ENCODE results near the gene AFMID. TPM values are rescaled to one million over a fixed set of nuclear protein-coding genes. Genes with fewer than 3 reads are reported as not detected.

AFMID gene
- total RNA-seq, 1 experiment from 2014 or later, result 45.1 TPM

DNA sequence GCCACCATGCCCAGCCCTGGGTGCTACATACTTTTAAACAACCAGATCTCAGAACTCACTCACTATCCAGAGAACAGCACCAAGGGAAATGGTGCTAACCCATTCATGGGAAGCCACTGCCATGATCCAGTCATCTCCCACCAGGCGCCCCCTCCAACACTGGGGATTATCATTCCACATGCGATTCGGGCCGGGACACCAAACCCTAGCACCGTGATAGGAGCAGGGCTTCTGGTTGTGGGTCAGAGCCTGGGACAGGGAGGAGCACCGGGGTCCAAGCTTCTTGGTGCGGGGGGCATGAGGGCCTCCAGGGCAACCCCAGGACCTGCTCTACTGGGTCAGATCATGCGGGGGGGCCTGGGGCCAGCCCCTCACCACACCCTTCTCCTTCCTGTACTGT, 48.7 kb downstream of the AFMID start:
- ChIA-PET POLR2A (no interaction called here), CTCF (interaction anchor here (0.9 to 3.4 kb wide), 2 partner anchors 11 to 15 kb away, joined by 4 to 23 read pairs; no protein-coding TSS in a partner anchor)
- H3K4me1 Mint-ChIP-seq, result peaks cover under 1% of the 10 kb centered on the region; the same call in 1 of the 2 replicates
- H3K27ac Mint-ChIP-seq, result no peak overlapping the region
- DNase-seq (ENCODE audit: low spot score), result no peak
- ATAC-seq, result no peak
- H3K4me3 Mint-ChIP-seq, result no peak overlapping the region
- H3K27me3 Mint-ChIP-seq (ENCODE audit: low read depth), result peaks cover 21% of the 10 kb centered on the region
- no peaks in the 10 kb centered on the region for H3K9me3 Mint-ChIP-seq
- no peaks in the 10 kb centered on the region for H3K36me3 Mint-ChIP-seq
- TF ChIP-seq ZNF423 (CRISPR knock-in tag; IDR thresholded peaks at IDR 0.05) (no peak), ZNF317 (CRISPR knock-in tag; IDR thresholded peaks at IDR 0.05; ENCODE audit: borderline replicate concordance, low read depth) (no peak), CREB1 (CRISPR knock-in tag; IDR thresholded peaks at IDR 0.05) (no peak), FOXP4 (CRISPR knock-in tag; IDR thresholded peaks at IDR 0.05) (no peak), SMAD4 (CRISPR knock-in tag; IDR thresholded peaks at IDR 0.05) (no peak)

DNA sequence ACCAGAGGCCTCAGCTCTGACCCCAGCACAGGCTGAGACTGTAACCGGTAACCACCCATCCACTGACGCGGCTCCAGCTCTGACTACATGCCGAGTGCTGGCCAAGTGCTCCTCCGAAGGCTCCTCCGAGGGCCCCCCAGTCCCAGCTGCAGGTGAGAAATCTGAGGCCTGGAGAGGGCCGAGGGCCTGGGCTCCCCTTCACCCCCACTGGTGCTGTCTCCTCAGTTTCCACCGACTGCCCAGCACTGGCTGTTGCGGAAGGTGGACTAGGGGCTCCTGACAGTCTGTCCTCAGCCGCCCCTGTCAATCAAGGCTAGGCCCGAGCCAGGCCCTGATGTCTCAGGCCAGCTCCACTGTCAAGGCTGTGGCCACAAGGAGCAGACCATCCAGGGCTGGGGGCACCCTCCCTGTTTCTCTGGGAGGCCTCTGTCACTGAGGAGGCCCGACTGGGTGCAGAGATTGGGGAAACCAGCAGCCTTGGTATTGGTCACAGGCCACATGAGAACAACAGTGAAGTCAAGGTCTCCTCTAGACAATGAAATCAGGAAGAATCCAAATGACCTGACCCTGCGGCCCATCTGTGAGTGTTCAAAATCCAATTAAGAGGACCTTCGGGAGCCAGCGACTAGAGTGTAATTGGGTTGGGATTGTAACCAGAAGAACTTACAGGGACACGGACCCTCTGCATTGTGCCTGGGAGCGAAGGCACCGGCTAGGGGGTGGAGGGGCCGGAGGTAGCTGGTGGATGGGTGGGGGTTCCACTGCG, 49.4 kb downstream of the AFMID start:
- POLR2A ChIA-PET, result no interaction called here
- H3K27ac Mint-ChIP-seq, result no peak overlapping the region
- ATAC-seq (no peak), DNase-seq (ENCODE audit: low spot score) (no peak)
- H3K4me1 Mint-ChIP-seq, result 0 out of 2 replicates have a peak, but pooled peaks cover 2% of the 10 kb centered on the region
- H3K9me3 Mint-ChIP-seq, result peaks cover 2% of the 10 kb centered on the region
- H3K4me3 Mint-ChIP-seq, result no peak overlapping the region
- CTCF ChIA-PET, result interaction anchor here (0.8 to 3.4 kb wide), 4 partner anchors 10 to 152 kb away, joined by 3 to 23 read pairs (median 4); no protein-coding TSS in a partner anchor
- H3K27me3 Mint-ChIP-seq (ENCODE audit: low read depth), result peaks cover 14% of the 10 kb centered on the region
- H3K36me3 Mint-ChIP-seq, result no peaks in the 10 kb centered on the region
- TF ChIP-seq NR2C2 (CRISPR knock-in tag; IDR thresholded peaks at IDR 0.05), result no peak
- no peak for TF ChIP-seq ZNF138 (CRISPR knock-in tag; conservative IDR thresholded peaks at IDR 0.05)
- TF ChIP-seq CBFB (CRISPR knock-in tag; IDR thresholded peaks at IDR 0.05; ENCODE audit: low read depth), result no peak
- no peak for TF ChIP-seq GRHL2 (CRISPR knock-in tag; IDR thresholded peaks at IDR 0.05; ENCODE audit: insufficient replicate concordance, severe bottlenecking)
- TF ChIP-seq ZNF263 (CRISPR knock-in tag; IDR thresholded peaks at IDR 0.05; ENCODE audit: low read depth), result no peak
- no peak for TF ChIP-seq TCF7 (CRISPR knock-in tag; IDR thresholded peaks at IDR 0.05; ENCODE audit: low read depth)
- no peak for TF ChIP-seq ZNF232 (CRISPR knock-in tag; IDR thresholded peaks at IDR 0.05)
- no peak for TF ChIP-seq CREB1 (CRISPR knock-in tag; IDR thresholded peaks at IDR 0.05)

DNA sequence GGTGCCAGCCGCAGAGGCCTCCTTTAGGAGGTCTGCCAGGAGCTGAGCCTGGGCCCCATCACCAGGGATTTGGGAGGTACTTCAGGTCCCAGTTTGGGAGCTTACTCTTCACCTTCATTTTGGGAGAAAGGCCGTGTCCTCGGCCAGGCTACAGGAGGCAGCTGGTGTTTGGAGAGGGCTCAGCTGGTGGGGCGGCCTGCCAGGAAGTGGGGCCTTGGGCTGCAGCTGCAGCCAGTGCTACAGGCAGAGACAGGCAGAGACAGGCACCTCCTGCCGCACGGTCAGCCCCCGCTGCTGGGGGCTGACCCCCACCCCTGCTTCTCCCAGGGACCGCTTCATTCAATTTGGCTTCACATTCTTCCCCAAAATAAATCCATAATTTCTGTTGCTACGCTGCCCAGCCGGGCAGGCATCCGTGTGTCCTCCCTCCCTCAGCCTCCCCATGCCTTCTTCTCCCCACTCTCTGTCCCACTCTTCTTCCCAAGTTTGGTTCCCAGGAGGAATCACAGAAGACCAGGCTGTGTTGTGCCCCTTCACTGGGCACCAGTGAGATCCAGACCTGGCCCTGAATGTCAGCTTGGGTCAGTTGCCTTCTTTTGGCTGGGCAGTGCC, 50.3 kb downstream of the AFMID start:
- ATAC-seq, result no peak
- ChIA-PET POLR2A (interaction anchor here (0.6 kb wide), 1 partner anchor 16 kb away, joined by 3 read pairs; no protein-coding TSS in a partner anchor), CTCF (interaction anchor here (0.8 to 3.4 kb wide), 3 partner anchors 14 to 153 kb away, joined by 3 to 23 read pairs (median 3); no protein-coding TSS in a partner anchor)
- peaks cover 4% of the 10 kb centered on the region; the same call in 1 of the 2 replicates for H3K4me1 Mint-ChIP-seq
- peaks cover 7% of the 10 kb centered on the region for H3K27me3 Mint-ChIP-seq (ENCODE audit: low read depth)
- no peak for DNase-seq (ENCODE audit: low spot score)
- H3K9me3 Mint-ChIP-seq, result peaks cover 5% of the 10 kb centered on the region
- no peak overlapping the region for H3K4me3 Mint-ChIP-seq
- TF ChIP-seq, protein P1, sequence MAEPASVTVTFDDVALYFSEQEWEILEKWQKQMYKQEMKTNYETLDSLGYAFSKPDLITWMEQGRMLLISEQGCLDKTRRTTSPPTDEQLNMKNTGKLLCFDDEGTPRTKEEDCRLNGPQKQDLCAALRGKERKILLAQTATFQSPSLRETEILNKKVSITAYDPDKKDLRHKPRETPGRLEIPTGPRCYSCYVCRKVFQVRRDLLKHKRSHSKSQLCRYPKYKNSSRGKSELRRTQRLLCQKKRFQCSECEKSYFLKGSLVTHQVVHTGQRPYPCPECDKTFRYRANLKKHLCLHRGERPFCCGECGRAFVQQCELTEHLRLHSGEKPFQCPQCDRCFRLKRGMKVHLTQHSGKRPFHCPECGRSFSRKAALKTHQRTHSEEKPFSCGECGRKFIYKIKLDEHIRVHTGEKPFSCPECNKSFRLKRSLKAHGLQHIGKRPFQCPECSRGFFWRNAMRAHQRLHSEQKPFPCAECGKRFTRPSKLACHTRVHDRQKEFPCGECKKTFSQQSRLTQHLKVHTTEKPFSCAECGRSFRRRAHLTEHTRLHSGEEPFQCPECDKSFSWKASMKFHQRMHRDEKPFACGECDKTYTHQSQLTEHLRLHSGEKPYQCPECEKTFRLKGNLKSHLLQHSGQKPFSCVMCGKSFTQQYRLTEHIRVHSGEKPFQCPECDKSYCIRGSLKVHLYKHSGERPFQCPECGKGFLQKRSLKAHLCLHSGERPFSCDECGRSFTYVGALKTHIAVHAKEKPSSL (CRISPR knock-in tag; conservative IDR thresholded peaks at IDR 0.05), result no peak
- no peak for TF ChIP-seq ZBTB43 (CRISPR knock-in tag; IDR thresholded peaks at IDR 0.05)
- no peak for TF ChIP-seq ZNF396 (CRISPR knock-in tag; IDR thresholded peaks at IDR 0.05; ENCODE audit: borderline replicate concordance)
- TF ChIP-seq ZMAT4 (CRISPR knock-in tag; IDR thresholded peaks at IDR 0.05), result no peak
- no peak for TF ChIP-seq ZNF423 (CRISPR knock-in tag; IDR thresholded peaks at IDR 0.05)
- TF ChIP-seq ZNF671 (CRISPR knock-in tag; IDR thresholded peaks at IDR 0.05), result no peak
- TF ChIP-seq FOXJ3 (CRISPR knock-in tag; IDR thresholded peaks at IDR 0.05; ENCODE audit: borderline replicate concordance), result no peak
- no peak for TF ChIP-seq ETV6 (CRISPR knock-in tag; IDR thresholded peaks at IDR 0.05)
- no peak overlapping the region for H3K27ac Mint-ChIP-seq
- no peaks in the 10 kb centered on the region for H3K36me3 Mint-ChIP-seq
